Measurements from ENCODE around the gene PRTG. TPM values are rescaled to one million over a fixed set of nuclear protein-coding genes. Genes with fewer than 3 reads are reported as not detected.

The PRTG gene
- polyA plus RNA-seq, 1 donor (not counting 4 experiments of a cell fraction or from before 2014, with no cell fraction given) = not detected

GRCh38 chr15:55586808-55587207 lies 156.1 kb downstream of the PRTG start:
- no peaks in the 10 kb centered on the region for H3K36me3 ChIP-seq (ENCODE audit: control insufficient read depth in 2 of 2, extremely low read depth in 1 of 2, insufficient read depth in 2 of 2, low read length in 2 of 2)
- no peak for TF ChIP-seq EZH2 (IDR thresholded peaks at IDR 0.05; ENCODE audit: low read length)
- TF ChIP-seq, protein P1, sequence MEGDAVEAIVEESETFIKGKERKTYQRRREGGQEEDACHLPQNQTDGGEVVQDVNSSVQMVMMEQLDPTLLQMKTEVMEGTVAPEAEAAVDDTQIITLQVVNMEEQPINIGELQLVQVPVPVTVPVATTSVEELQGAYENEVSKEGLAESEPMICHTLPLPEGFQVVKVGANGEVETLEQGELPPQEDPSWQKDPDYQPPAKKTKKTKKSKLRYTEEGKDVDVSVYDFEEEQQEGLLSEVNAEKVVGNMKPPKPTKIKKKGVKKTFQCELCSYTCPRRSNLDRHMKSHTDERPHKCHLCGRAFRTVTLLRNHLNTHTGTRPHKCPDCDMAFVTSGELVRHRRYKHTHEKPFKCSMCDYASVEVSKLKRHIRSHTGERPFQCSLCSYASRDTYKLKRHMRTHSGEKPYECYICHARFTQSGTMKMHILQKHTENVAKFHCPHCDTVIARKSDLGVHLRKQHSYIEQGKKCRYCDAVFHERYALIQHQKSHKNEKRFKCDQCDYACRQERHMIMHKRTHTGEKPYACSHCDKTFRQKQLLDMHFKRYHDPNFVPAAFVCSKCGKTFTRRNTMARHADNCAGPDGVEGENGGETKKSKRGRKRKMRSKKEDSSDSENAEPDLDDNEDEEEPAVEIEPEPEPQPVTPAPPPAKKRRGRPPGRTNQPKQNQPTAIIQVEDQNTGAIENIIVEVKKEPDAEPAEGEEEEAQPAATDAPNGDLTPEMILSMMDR (optimal IDR thresholded peaks at IDR 0.05 in 1 of 3, IDR thresholded peaks at IDR 0.05 in 1 of 3, conservative IDR thresholded peaks at IDR 0.05 in 1 of 3; ENCODE audit: extremely low read depth in 1 of 3, insufficient read depth in 2 of 3, low read length in 3 of 3) = no peak
- FAIRE-seq (no peak), DNase-seq (ENCODE audit: low read depth, low spot score) (no peak)
- no peak overlapping the region for H3K4me3 ChIP-seq (ENCODE audit: control insufficient read depth in 2 of 3, extremely low read depth in 1 of 3, insufficient read depth in 2 of 3, low read depth in 1 of 3, low read length in 3 of 3)
- no peaks in the 10 kb centered on the region for H3K9me3 ChIP-seq (ENCODE audit: control insufficient read depth, low read depth, low read length)
- no peaks in the 10 kb centered on the region for H3K9me1 ChIP-seq (ENCODE audit: control insufficient read depth, extremely low read depth, insufficient read depth, low read length)
- no peaks in the 10 kb centered on the region for H3K79me2 ChIP-seq (ENCODE audit: control insufficient read depth, insufficient read depth, low read length)
- H3K27ac ChIP-seq (ENCODE audit: control insufficient read depth, insufficient read depth, low read length) = no peak overlapping the region
- H3K9ac ChIP-seq (ENCODE audit: control insufficient read depth, extremely low read depth, insufficient read depth, low read length) = no peak overlapping the region
- H3K27me3 ChIP-seq (ENCODE audit: control insufficient read depth, extremely low read depth, insufficient read depth, low read length) = peaks cover 8% of the 10 kb centered on the region
- H3K4me2 ChIP-seq (ENCODE audit: control insufficient read depth, extremely low read depth, insufficient read depth, low read depth, low read length) = no peak overlapping the region
- no peaks in the 10 kb centered on the region for H4K20me1 ChIP-seq (ENCODE audit: control insufficient read depth, extremely low read depth, insufficient read depth, low read length)
- no peak overlapping the region for H2AFZ ChIP-seq (ENCODE audit: control insufficient read depth, low read length)
- dilution Hi-C loops (cut with MboI; ENCODE audit: extremely low pct_ligation_motif_present, low sequenced_read_pairs) = no loop called here
- H3K4me1 ChIP-seq (ENCODE audit: control insufficient read depth, extremely low read depth, insufficient read depth, low read length) = no peaks in the 10 kb centered on the region

DNA sequence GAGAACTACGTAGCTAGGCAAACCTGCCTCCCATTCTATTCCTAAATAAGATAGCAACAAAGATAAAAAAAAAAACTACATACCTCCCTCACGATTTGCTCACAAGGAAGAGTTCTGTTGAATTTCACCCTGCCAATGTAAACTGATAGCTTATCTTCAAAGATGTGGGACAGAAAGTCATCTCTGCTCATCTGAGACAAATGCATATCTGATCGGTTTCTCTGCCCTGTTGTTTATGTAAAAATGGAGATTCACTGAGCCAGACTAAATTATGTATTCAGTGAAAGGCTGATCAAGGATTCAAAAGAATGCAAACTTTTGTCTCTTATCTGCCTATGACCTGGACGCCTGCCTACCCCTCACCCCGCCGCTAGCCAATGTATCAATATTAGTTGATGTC lies 166.0 kb downstream of the PRTG start:
- Histone ChIP-seq H3K4me1 (ENCODE audit: control insufficient read depth, extremely low read depth, insufficient read depth, low read length) (no peaks in the 10 kb centered on the region), H3K79me2 (ENCODE audit: control insufficient read depth, insufficient read depth, low read length) (no peaks in the 10 kb centered on the region), H3K4me3 (ENCODE audit: control insufficient read depth in 2 of 3, extremely low read depth in 1 of 3, insufficient read depth in 2 of 3, low read depth in 1 of 3, low read length in 3 of 3) (no peak overlapping the region), H3K9me1 (ENCODE audit: control insufficient read depth, extremely low read depth, insufficient read depth, low read length) (no peaks in the 10 kb centered on the region), H3K4me2 (ENCODE audit: control insufficient read depth, extremely low read depth, insufficient read depth, low read depth, low read length) (no peak overlapping the region), H3K9me3 (ENCODE audit: control insufficient read depth, low read depth, low read length) (no peaks in the 10 kb centered on the region), H3K9ac (ENCODE audit: control insufficient read depth, extremely low read depth, insufficient read depth, low read length) (no peak overlapping the region), H3K27me3 (ENCODE audit: control insufficient read depth, extremely low read depth, insufficient read depth, low read length) (no peaks in the 10 kb centered on the region), H2AFZ (ENCODE audit: control insufficient read depth, low read length) (no peak overlapping the region), H3K27ac (ENCODE audit: control insufficient read depth, insufficient read depth, low read length) (no peak overlapping the region), H4K20me1 (ENCODE audit: control insufficient read depth, extremely low read depth, insufficient read depth, low read length) (no peaks in the 10 kb centered on the region), H3K36me3 (ENCODE audit: control insufficient read depth in 2 of 2, extremely low read depth in 1 of 2, insufficient read depth in 2 of 2, low read length in 2 of 2) (no peaks in the 10 kb centered on the region)
- DNase-seq (ENCODE audit: low read depth, low spot score) (no peak), FAIRE-seq (no peak)
- dilution Hi-C loops (cut with MboI; ENCODE audit: extremely low pct_ligation_motif_present, low sequenced_read_pairs) = no loop called here
- TF ChIP-seq, protein P1 (optimal IDR thresholded peaks at IDR 0.05 in 1 of 3, IDR thresholded peaks at IDR 0.05 in 1 of 3, conservative IDR thresholded peaks at IDR 0.05 in 1 of 3; ENCODE audit: extremely low read depth in 1 of 3, insufficient read depth in 2 of 3, low read length in 3 of 3) = no peak
- TF ChIP-seq EZH2 (IDR thresholded peaks at IDR 0.05; ENCODE audit: low read length) = no peak
